Neural crest cell (in vitro differentiated cells): ENCODE data around the gene CEMIP2. TPM values are rescaled to one million over a fixed set of nuclear protein-coding genes. Genes with fewer than 3 reads are reported as not detected.

Experiments
- DNase-seq: peaks from one replicate; pipeline ENCODE4 v3.0.0; 2021; ENCODE audit warnings: low read depth, mixed read lengths, low spot score
- H3K27ac Mint-ChIP-seq: one replicate; pipeline ENCODE4 v1.8.0; 2021; ENCODE audit warnings: mild to moderate bottlenecking, mixed read lengths; ENCODE audit not compliant: unreplicated experiment
- H3K27me3 Mint-ChIP-seq: 2 replicates; pipeline ENCODE4 v1.8.0; 2021; ENCODE audit warnings: low read depth, mild to moderate bottlenecking, mixed read lengths
- H3K36me3 Mint-ChIP-seq: 2 replicates; pipeline ENCODE4 v1.8.0; 2021; ENCODE audit warnings: low read depth, mild to moderate bottlenecking, mixed read lengths
- H3K4me1 Mint-ChIP-seq: 2 replicates; pipeline ENCODE4 v1.8.0; 2021; ENCODE audit warnings: mixed read lengths
- H3K4me3 Mint-ChIP-seq: one replicate; pipeline ENCODE4 v1.8.0; 2021; ENCODE audit warnings: mild to moderate bottlenecking, mixed read lengths
- H3K9me3 Mint-ChIP-seq: 2 replicates; pipeline ENCODE4 v1.8.0; 2021; ENCODE audit warnings: mixed read lengths
- CTCF ChIP-seq: fragments of 200-600 bp; sonication (generic); conservative IDR thresholded peaks from 2 replicates; pipeline ENCODE4 v1.5.0; 2021; ENCODE audit warnings: antibody characterized with exemption, mild to moderate bottlenecking
- total RNA-seq: library from RNA; stranded (reverse); gene quantifications from 2 replicates; pipeline ENCODE4 v1.2.1, GENCODE V29; 2021

The CEMIP2 gene
- total RNA-seq, 1 donor from 2014 or later = 94.4 TPM

- Mint-ChIP-seq H3K4me1 (peaks cover 86% of the 10 kb centered on the region), H3K36me3 (peaks cover 2% of the 10 kb centered on the region), H3K27me3 (no peaks in the 10 kb centered on the region), H3K27ac (no peak overlapping the region), H3K9me3 (no peaks in the 10 kb centered on the region), H3K4me3 (peak overlapping the region; percentile 56)
- no peak for TF ChIP-seq CTCF
- no peak for DNase-seq
These were observed 12.4 kb downstream of the CEMIP2 start for GRCh38 chr9:71755869-71756268.

- peaks cover 2% of the 10 kb centered on the region for H3K36me3 Mint-ChIP-seq
- no peaks in the 10 kb centered on the region for H3K9me3 Mint-ChIP-seq
- H3K27ac Mint-ChIP-seq = no peak overlapping the region
- H3K27me3 Mint-ChIP-seq = no peaks in the 10 kb centered on the region
- no peak for TF ChIP-seq CTCF
- H3K4me3 Mint-ChIP-seq = no peak overlapping the region
- DNase-seq = no peak
- peaks cover 80% of the 10 kb centered on the region for H3K4me1 Mint-ChIP-seq
These were observed 13.1 kb downstream of the CEMIP2 start for GRCh38 chr9:71755230-71755629.

GRCh38 chr9:71754151-71754550, 14.2 kb downstream of the CEMIP2 start:
- Mint-ChIP-seq H3K4me1 (peaks cover 74% of the 10 kb centered on the region), H3K27me3 (no peaks in the 10 kb centered on the region), H3K27ac (no peak overlapping the region), H3K9me3 (no peaks in the 10 kb centered on the region), H3K36me3 (peaks cover 6% of the 10 kb centered on the region), H3K4me3 (peak overlapping the region; percentile 65)
- TF ChIP-seq CTCF = no peak
- no peak for DNase-seq

GRCh38 chr9:71752928-71753327, 15.4 kb downstream of the CEMIP2 start:
- DNase-seq = no peak
- Mint-ChIP-seq H3K27ac (peak overlapping the region; percentile 98), H3K9me3 (no peaks in the 10 kb centered on the region), H3K4me1 (peaks cover 66% of the 10 kb centered on the region), H3K4me3 (peak overlapping the region; percentile 81), H3K27me3 (no peaks in the 10 kb centered on the region), H3K36me3 (peaks cover 13% of the 10 kb centered on the region)
- TF ChIP-seq CTCF = no peak

- Mint-ChIP-seq H3K27ac (peak overlapping the region; percentile 98), H3K9me3 (no peaks in the 10 kb centered on the region), H3K36me3 (peaks cover 14% of the 10 kb centered on the region), H3K4me3 (no peak overlapping the region), H3K4me1 (peaks cover 60% of the 10 kb centered on the region), H3K27me3 (no peaks in the 10 kb centered on the region)
- DNase-seq = no peak
- no peak for TF ChIP-seq CTCF
These were observed 16.0 kb downstream of the CEMIP2 start for GRCh38 chr9:71752352-71752751.

- Mint-ChIP-seq H3K4me3 (no peak overlapping the region), H3K4me1 (peaks cover 40% of the 10 kb centered on the region), H3K9me3 (no peaks in the 10 kb centered on the region), H3K27me3 (no peaks in the 10 kb centered on the region), H3K27ac (no peak overlapping the region), H3K36me3 (peaks cover 34% of the 10 kb centered on the region)
- no peak for DNase-seq
- no peak for TF ChIP-seq CTCF
These were observed 20.0 kb downstream of the CEMIP2 start for GRCh38 chr9:71748280-71748743.
